SH-SY5Y (cell line): ENCODE data around the gene MYO1D.

Experiments used
- GATA2 ChIP-seq: IDR thresholded peaks from 2 replicates; pipeline ENCODE4 v1.6.1; 2011; ENCODE audit warnings: mild to moderate bottlenecking, low read depth, low read length
- GATA3 ChIP-seq: IDR thresholded peaks from 2 replicates; pipeline ENCODE4 v1.6.1; 2011; ENCODE audit warnings: low read depth, mild to moderate bottlenecking, low read length, moderate library complexity

The MYO1D gene

GRCh38 chr17:32763855-32764439 is 113.0 kb downstream of the MYO1D start:
- no peak for TF ChIP-seq GATA2
- no peak for TF ChIP-seq GATA3

GRCh38 chr17:32759476-32759875 is 117.4 kb downstream of the MYO1D start:
- TF ChIP-seq GATA2 (no peak), GATA3 (no peak)

- TF ChIP-seq GATA3 (no peak), GATA2 (no peak)
Observed at GRCh38 chr17:32757963-32758362, 119.0 kb downstream of the MYO1D start.

- TF ChIP-seq GATA2 (no peak), GATA3 (no peak)
Observed at GRCh38 chr17:32756696-32757095, 120.2 kb downstream of the MYO1D start.

GRCh38 chr17:32755045-32755805 is 121.7 kb downstream of the MYO1D start:
- TF ChIP-seq GATA2, result no peak
- no peak for TF ChIP-seq GATA3

- TF ChIP-seq GATA3, result no peak
- TF ChIP-seq GATA2, result no peak
Observed at GRCh38 chr17:32752934-32753333, 124.0 kb downstream of the MYO1D start.

GRCh38 chr17:32747856-32748255 is 129.1 kb downstream of the MYO1D start:
- TF ChIP-seq GATA2, result no peak
- no peak for TF ChIP-seq GATA3

- TF ChIP-seq GATA2, result no peak
- no peak for TF ChIP-seq GATA3
Observed at GRCh38 chr17:32746698-32747097, 130.2 kb downstream of the MYO1D start.

GRCh38 chr17:32746280-32746679 is 130.6 kb downstream of the MYO1D start:
- TF ChIP-seq GATA2 (no peak), GATA3 (no peak)

- TF ChIP-seq GATA2 (no peak), GATA3 (no peak)
Observed at GRCh38 chr17:32742681-32743538, 134.0 kb downstream of the MYO1D start.

GRCh38 chr17:32741381-32741780 is 135.5 kb downstream of the MYO1D start:
- TF ChIP-seq GATA3 (no peak), GATA2 (no peak)

GRCh38 chr17:32739722-32740121 is 137.2 kb downstream of the MYO1D start:
- TF ChIP-seq GATA3 (no peak), GATA2 (no peak)

- TF ChIP-seq GATA2 (no peak), GATA3 (no peak)
Observed at GRCh38 chr17:32733401-32733800, 143.5 kb downstream of the MYO1D start.

- no peak for TF ChIP-seq GATA2
Observed at GRCh38 chr17:32732900-32733299, 144.0 kb downstream of the MYO1D start.

GRCh38 chr17:32732296-32732642 is 144.7 kb downstream of the MYO1D start:
- no peak for TF ChIP-seq GATA2
- TF ChIP-seq GATA3, result no peak
